GM20431 (cell line): ENCODE measurements around the gene CCDC197.

Experiments used
- in situ Hi-C: fragments of 300-500 bp; cut with MseI, MboI; formaldehyde crosslinking; loops from one replicate; pipeline ENCODE4 v1.15.0; 2020; ENCODE audit warnings: low sequenced_read_pairs; ENCODE audit not compliant: unreplicated experiment

Gene CCDC197

DNA sequence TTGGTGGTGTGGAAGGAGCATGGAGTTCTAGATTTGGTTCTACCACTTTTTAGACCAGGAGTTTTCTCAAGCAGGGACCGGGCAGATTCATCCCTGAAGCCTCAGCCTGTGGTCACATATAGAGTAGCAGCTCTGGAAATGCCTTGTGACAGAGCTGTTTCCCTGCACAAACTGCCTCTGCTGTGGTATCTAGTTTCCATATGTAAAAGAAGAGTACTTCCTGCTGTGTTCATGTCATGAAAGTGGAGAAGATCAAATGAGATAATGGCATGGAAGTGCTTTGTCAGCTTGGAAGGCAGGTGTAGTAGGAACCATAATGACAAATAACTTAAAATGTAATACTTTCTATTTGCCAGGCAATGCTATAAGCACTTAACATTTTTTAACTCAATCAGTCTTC is 55.1 kb downstream of the CCDC197 start:
- in situ Hi-C loops: loop anchor here (10.0 kb wide), 1 partner anchor 83 kb away; no protein-coding TSS in a partner anchor

DNA sequence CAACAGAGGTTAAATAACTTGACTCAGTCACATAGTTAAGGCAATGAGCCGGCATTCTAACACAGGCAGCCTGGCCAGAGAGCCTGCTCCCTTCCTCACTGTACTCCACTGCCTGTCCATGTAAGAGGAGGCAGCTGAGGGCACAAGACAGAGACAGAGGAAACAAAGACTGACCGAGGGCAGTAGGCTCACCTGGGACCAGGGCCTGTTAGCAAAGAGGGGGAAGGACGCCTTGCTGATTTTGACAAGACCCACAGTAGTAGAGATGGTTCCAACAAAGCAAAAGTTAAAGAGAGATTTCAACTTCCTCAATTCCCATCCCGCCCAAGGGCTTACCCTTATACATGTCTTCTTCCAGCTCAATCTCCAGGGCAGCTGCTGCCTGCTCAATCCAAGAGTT is 55.6 kb downstream of the CCDC197 start:
- in situ Hi-C loops: loop anchor here (10.0 kb wide), 1 partner anchor 82 kb away; no protein-coding TSS in a partner anchor

- in situ Hi-C loops: loop anchor here (10.0 kb wide), 1 partner anchor 80 kb away; no protein-coding TSS in a partner anchor
These were observed 57.3 kb downstream of the CCDC197 start for GRCh38 chr14:94054401-94054800.

DNA sequence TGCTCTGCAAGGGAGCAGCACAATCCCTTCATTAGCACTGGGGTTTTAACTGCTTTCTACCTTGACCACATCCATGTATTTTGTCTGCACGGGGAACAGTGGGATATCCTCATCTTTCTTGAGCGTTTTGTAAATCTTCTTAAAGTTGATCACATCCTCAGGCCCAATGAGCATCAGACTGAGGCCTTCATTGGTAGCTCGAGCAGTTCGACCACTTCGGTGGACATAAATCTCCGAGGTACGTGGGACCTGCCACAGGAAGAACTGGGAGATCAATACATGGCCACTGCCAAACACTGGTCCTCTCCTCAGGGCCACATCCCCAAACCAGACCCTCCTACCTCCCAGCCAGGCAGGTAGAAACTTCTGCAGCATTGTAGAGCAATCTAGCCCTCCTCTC is 57.8 kb downstream of the CCDC197 start:
- in situ Hi-C loops: loop anchor here (10.0 kb wide), 1 partner anchor 80 kb away; no protein-coding TSS in a partner anchor

DNA sequence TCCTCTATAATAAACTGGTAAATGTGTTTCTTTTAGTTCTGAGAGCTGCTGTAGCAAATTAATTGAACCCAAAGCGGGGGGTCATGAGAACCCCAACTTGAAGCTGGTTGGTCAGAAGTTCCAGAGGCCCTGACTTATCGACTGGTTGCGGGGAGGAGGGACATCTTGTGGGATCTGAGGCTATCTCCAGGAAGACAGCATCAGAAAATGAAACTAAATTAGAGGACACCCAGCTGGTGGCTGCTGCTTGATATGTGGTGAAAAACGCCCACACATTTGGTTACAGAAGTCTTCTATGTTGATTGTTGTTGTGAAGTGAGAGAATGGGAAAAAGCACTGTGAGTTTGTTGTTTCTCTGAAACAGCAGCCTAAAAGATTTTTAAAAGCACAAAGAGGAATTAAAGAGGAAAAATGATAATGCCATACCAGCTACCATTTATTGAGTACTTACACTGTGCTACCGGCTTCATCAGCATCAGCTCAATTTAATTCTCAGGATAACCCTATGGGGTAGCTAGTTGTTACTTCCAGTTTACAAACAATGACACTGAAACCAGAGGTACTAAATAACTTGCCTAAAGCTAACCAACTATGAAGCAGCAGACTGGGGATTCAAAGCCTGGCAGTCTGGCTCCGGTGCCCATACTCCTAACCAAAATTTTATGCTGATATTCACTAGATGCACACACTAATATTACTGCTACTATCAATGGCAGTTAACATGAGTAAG is 59.6 kb downstream of the CCDC197 start:
- in situ Hi-C loops: loop anchor here (10.0 kb wide), 1 partner anchor 78 kb away; no protein-coding TSS in a partner anchor

- in situ Hi-C loops: loop anchor here (10.0 kb wide), 1 partner anchor 77 kb away; no protein-coding TSS in a partner anchor
These were observed 61.1 kb downstream of the CCDC197 start for GRCh38 chr14:94058128-94058673.
